Measurements from ENCODE around the gene ZBTB7A.

DNA sequence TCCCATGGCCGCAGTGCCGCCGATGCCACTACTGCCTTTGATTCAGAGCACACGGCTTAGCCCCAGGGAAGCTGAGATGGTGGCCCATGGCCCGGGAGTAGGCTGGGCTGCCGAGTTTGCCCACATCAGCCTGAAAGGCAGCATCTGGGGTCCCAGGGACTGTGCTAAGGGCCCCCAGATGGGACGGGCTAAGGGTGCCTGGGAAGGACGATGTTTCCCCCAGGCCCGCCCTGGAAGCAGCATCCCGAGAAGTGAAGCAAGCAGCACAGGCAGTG lies 34.7 kb upstream of the ZBTB7A start:
- TF ChIP-seq EZH2phosphoT487 (IDR thresholded peaks at IDR 0.05; ENCODE audit: insufficient read depth, low read depth) (no peak), EZH2 (IDR thresholded peaks at IDR 0.05; ENCODE audit: insufficient read depth, poor library complexity, severe bottlenecking) (no peak)
